ENCODE results near the gene RRP7A.
"Not testable (repeated sequence)": the region's sequence is repeated elsewhere in the genome, so short reads cannot be mapped to it uniquely, and the experiment has no call there.

DNA sequence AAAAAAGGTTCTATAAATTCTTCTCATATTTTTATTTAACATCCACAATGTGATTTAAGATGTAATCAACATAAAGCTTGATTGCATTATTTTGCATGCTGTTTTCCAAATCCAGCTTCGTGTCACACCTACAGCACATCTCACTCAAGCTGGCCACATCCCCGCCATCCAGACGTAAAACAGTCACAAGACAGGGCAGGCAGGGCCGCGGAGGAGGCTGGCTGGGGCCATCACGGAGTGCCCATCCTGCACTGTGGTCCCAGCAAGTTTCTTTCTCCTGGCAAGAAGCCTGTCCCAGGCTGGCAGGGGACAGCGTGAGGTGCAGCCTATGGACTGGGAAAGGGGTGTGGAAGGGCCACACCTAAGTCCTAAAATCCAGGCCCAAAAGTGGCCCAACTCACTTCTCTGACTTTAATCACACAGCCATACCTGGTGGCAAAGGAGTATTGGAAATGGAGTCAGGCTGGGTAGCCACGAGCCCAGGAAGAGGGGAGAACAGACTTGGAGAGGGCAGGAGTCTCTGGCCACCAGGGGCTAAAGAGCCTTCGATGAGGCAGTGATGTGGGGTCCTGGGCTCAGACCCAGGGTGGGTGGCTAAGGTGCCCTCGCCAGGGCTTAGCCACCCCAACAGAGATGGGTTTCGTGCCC, 11.1 kb downstream of the RRP7A start:
- TF ChIP-seq POLR2A (IDR thresholded peaks at IDR 0.05; ENCODE audit: low read length), result peak; percentile 34
- not testable (repeated sequence) for TF ChIP-seq GATA1 (IDR thresholded peaks at IDR 0.05; ENCODE audit: low read depth, low read length)

Measured in erythroblast (primary cell).